Adrenal gland (tissue), 5 donors: ENCODE data around the gene ZNF28.
"Not testable (repeated sequence)": the region's sequence is repeated elsewhere in the genome, so short reads cannot be mapped to it uniquely, and the experiment has no call there.

ENCODE experiments used
- CTCF ChIP-seq, 6 experiments: fragments of 450-650 bp in 4 of 6; fragments of 200-600 bp in 2 of 6; sonication (generic) in 1 of 6; IDR thresholded peaks; 1 replicate in 5 of 6; 2 replicates in 1 of 6; pipeline versions ENCODE4 v1.5.1 to v1.8.0; 2016 to 2021; ENCODE audit warnings: antibody characterized with exemption in 6 of 6, mild to moderate bottlenecking in 2 of 6, moderate library complexity in 1 of 6
- POLR2A ChIP-seq, 2 donors: fragments of 450-650 bp; IDR thresholded peaks; one replicate each; pipeline ENCODE4 v1.6.1; 2017; ENCODE audit warnings: antibody characterized with exemption in 2 of 2, mild to moderate bottlenecking in 2 of 2, moderate library complexity in 1 of 2
- donor health status: DM: no; HTN: no; CAD: no.

- not testable (repeated sequence) for TF ChIP-seq CTCF, POLR2A (IDR thresholded peaks at IDR 0.05)
These were observed 35.3 kb upstream of the ZNF28 start for GRCh38 chr19:52856540-52857377.
